HUDEP-2 (cell line): Measurements from ENCODE around the gene ADORA3.
A peak's percentile ranks its signal among the peaks of the same experiment; 100 is the strongest.

Source experiments
- DNase-seq, 76 experiments: peaks; one replicate each; lab custom pipeline; 2025; ENCODE audit not compliant: unreplicated experiment in 76 of 76; lab: John Stamatoyannopoulos, UW

The ADORA3 gene

GRCh38 chr1:111476761-111477309 lies 26.6 kb downstream of the ADORA3 start:
- DNase-seq: peak in 1 of 76 experiments; percentile 11

DNA sequence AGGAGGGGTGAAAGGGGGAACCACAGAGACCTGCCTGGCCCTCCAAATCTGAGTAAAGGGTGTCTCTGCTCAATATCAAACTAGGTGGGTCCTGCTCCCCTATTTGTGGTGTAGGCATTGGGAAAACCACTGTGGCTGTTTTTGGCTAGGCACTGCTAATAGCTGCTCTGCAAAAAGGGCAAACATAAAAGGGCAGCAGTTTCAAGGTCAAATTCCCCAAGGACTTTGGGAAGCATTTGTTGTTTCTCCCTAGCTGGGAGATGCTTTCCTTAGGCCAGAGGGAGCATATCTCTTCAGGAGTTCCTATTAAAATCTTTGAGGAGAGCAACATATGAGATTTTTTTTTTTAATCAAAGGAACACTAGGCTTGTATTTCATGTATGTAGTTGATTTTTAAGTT lies 27.2 kb downstream of the ADORA3 start:
- DNase-seq: no peak

DNA sequence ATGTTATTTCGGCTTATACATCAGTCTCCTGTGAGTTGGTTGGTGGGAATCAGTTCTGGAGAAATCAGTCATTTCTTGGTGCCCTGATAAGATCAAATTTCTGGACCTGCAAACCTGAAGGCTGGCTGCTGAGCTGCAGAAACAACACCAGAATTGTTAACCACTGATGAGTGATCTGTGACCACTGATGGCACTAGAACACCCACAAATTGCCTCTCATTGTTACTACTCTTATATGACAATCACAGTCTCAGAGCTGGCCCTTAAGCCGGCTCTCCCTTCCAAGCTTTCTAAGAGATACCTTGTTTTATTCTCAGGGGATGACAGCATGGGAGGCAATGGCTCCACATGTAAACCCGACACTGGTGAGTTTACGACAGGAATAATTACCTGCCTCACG lies 27.7 kb downstream of the ADORA3 start:
- no peak for DNase-seq

DNA sequence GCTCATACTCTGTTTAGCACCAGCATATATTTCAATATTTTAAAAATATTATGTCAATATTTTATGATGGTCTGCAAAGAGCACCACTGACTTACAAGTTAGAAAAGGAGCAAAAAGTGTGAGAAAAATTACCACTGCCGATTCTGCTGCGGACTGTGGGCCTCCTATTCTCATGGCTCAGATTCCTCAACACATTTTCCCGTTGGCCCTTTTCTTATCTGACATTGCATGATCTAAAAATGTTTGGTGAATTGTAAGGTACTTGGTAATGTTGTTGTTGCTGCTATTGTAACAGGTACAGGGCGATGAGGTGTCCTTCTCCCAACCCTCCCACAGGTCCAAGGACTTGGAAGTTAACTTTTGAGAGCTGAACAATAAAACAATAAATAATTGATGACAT lies 28.9 kb downstream of the ADORA3 start:
- DNase-seq: no peak

- no peak for DNase-seq
Observed at GRCh38 chr1:111474106-111474505, 29.3 kb downstream of the ADORA3 start.

DNA sequence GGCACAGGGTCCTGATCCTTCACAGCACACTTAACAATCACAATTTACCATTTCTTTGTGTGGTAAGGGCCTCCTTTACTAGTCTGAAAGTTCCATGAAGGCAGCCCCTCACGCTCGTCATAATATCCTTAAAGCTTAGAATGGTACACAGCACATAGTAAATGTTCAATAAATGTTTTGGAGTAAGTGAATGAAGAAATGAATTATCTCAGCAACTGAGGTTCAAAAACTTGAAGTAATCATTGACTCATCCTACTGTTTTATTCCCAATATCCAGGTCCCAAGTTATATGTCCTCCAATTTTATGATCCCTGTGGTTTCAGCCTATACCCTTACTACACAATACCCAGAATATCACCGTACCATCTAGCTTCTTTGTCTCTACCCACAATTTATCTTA lies 31.9 kb downstream of the ADORA3 start:
- DNase-seq: no peak

GRCh38 chr1:111471012-111471411 lies 32.4 kb downstream of the ADORA3 start:
- peak in 9 of 76 experiments; percentile 3 to 39 (median 11) for DNase-seq

DNA sequence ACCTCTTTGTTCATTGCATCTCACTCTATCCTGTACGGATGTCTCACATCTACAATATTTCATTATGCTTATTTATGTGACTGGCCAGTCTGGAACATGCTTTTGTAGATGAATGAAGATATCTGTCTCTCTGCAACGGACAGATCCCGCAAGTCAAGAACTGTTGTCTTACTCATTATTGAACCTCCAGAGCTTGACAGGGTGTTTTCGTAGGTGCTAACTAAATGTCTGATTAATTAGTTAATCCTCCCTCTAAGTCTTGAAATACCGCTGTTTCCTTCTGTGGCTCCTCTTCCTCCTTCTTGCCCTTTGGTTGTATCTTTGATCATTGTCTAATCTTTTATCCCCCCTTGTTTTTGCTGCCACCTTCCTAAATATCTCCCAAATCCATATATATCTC lies 32.8 kb downstream of the ADORA3 start:
- DNase-seq: no peak

DNA sequence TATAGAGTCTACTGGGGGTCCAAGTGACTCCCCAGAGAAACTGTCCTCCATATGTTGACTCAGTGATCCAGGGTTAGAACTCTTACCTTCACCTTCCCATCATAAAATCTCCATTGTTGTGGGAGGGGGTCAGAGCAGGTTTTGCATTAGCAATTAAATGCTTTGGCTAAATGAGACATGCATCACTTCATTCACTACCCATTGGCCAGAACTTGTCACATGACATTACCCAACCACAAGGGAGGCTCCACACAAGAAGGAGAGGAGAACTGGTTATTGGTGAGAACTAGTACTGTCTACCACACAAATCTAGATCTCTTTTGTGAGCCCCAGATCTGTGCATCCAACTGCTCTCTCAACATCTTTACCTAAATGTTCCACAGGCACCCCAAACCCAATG lies 33.9 kb downstream of the ADORA3 start:
- no peak for DNase-seq

- no peak for DNase-seq
Observed at GRCh38 chr1:111468717-111469100, 34.7 kb downstream of the ADORA3 start.

- DNase-seq: peak in 5 of 76 experiments; percentile 4 to 42 (median 22)
Observed at GRCh38 chr1:111467865-111468716, 35.3 kb downstream of the ADORA3 start.

DNA sequence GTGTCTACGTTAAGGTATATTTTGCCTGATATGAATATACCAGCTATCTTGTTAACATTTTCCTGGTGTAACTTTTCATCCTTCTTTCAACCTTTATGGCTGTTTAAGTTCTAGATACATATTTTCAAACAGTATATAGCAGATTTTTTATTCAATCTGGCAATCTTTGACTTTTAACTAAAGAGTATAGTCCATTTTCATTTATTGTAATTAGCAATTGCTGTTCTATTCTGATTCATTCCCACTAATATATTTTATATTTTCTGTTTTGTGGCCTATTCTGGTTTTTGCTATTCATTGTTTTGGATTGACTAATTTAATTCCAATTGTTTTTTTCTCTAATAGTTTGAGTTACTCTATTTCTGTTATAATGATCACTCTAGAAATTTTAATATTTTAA lies 37.0 kb downstream of the ADORA3 start:
- no peak for DNase-seq

DNA sequence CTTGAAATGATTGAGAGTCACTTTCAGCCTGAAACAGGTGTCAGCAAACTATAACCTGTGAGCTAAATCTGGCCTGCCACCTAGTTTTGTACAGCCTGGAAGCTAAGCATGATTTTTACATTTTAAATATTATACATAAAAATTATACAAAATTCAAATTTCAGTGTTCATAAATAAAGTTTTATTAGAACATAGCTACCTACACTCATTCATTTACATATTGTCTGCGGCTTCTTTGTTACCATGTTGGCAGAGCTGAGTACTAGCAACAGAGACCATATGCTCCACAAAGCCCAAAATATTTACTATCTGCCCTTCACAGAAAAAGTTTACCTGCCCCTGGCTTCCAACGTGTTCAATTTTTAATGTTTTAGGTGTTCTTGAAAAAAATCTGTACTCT lies 37.7 kb downstream of the ADORA3 start:
- no peak for DNase-seq

DNA sequence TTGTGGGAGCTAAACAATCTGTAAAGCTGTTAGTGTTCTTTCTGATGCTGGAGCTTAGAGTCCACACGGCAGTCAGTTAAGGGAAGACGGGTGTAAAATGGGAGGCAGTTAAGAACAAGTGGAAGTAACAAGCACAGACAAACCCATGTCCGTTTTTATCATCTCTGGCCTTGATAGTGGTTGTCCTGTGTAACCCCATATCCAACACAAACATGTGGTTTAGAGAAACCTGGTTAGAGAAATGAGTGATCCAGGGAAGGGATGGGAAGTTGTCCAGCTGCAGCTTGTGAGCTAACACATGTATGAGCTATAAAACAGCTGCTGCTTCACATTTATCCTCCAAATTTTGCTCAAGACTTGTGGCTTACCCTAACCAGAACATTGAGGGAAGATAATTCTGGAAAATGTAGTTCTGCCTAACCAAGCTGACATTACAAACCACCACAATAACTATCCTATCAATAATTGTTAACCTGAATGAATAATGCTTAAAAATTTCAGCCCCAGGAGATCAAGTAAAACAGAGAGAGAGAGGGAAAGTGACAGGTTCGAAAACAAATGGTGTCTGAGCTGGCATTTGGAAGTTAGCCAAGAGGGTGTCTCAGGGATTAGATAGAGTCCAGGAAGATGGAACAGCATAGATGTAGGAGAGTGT lies 40.3 kb downstream of the ADORA3 start:
- DNase-seq: peak in 20 of 76 experiments; percentile 4 to 50 (median 22)

DNA sequence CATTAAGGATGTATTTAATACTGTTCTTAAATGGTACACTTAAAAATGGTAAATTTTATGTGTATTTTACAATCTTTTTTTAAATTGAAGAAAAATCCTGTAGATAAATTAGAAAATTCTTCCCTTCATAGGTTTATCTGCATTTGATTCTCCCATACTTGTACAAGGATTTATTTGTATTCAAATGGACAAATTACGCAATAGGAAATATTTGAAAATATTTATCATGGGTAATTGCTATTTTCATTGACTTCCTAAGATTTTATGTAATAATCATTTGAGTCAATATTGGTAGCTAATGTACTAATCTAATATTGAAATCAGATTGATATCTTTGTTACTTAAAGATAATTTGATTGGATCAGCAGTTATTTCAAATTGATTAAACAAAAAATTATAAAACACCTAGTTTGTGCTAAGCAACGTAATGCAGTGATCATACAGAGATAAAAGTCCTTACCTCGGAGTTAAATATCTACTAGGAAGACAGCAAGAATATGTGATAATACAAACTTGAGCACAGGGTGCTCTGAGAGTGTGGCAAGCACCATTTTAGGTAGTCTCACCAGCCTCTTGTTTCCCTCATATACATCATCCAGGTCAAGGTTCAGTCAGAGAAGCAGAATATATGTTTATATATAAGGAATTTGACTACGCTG lies 40.9 kb downstream of the ADORA3 start:
- no peak for DNase-seq

DNA sequence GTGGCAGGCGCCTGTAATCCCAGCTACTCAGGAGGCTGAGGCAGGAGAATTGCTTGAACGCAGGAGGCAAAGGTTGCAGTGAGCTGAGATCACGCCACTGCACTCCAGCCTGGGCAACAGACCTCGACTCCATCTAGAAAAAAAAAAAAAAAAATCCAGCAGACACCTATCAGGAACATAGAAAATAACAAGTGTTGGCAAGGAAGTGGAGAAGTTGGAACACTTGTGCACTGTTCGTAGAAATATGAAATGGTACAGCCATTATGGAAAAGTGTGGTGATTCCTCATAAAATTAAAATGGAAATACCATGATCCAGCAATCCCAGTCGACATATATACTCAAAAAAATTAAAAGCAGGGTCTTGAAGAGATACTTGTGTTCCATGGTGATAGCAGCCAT lies 41.7 kb downstream of the ADORA3 start:
- DNase-seq: no peak

DNA sequence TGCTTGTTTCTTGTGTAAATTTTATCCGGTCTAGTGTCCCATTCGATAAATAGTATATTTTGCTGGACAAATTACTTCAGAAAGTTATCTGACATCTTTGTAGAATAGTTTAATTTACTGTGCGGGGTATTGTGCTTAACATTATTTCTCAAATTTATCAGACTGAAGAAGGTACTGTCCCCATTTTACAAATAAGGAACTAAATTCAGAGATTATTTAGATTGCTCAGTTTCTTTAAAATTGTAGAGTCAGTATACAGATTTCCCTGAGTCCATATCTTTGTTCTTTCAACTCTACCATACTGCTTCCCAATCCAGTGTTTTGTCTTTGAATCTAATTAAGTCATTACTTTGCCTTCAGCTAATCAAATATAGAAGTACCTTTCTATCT lies 47.8 kb downstream of the ADORA3 start:
- no peak for DNase-seq

DNA sequence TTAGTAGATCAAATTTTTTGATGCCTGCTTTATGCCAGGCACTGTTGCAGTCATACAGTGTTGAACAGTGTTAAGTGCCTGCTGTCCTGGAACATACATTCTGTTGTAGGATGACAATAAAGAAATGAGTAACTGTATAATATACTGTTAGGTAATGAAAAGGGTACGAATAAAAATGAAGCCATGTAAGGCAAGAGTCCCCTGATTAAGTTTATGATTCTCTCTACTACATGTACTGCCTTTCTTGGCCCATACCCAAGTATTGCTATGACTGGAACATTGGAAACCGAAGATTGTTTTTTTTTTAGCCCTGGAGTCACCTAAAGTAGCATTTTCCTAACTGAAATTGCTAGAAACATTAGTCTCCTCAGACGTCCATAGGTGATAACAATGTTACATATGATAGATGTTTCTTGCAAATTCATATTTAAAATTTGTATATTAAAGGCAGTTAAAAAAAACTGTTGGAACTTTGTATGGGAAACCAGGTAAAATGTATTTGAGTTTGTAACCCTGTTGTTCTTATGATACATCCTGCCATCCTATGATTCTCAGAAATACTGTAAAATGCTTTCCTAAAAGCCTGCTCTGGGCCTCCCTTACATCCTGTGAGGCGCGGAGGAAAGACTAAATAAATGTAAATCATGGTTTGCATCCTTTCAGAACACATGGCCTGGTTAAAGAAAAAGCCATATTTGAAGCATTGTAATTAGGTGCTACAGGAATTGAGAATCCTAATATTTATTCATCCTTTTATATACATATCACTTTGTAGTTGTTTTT lies 48.4 kb downstream of the ADORA3 start:
- no peak for DNase-seq

- DNase-seq: no peak
Observed at GRCh38 chr1:111453706-111454105, 49.7 kb downstream of the ADORA3 start.

- no peak for DNase-seq
Observed at GRCh38 chr1:111452581-111452980, 50.9 kb downstream of the ADORA3 start.

GRCh38 chr1:111450185-111450584 lies 53.2 kb downstream of the ADORA3 start:
- DNase-seq: no peak
